B cell (primary cell): Measurements from ENCODE around the gene FAM131C. TPM values are rescaled to one million over a fixed set of nuclear protein-coding genes. Genes with fewer than 3 reads are reported as not detected.
A peak's percentile ranks its signal among the peaks of the same experiment; 100 is the strongest.

Source experiments
- ATAC-seq: fragments of 200-7000 bp; cut with Tn5 transposase; one replicate; pipeline ENCODE4 v1.10.0; 2021; ENCODE audit warnings: low read depth, mild to moderate bottlenecking, moderate number of reproducible peaks, moderate library complexity
- CTCF ChIA-PET: fragments of 350-600 bp; sonication (Branson Sonifier 250); formaldehyde crosslinking; loops from one replicate; lab custom pipeline; 2021; ENCODE audit warnings: antibody characterized with exemption, inconsistent platforms; lab: Charles Lee
- POLR2A ChIA-PET: fragments of 350-600 bp; sonication (Branson Sonifier 250); formaldehyde crosslinking; loops from one replicate; lab custom pipeline; 2021; ENCODE audit warnings: antibody characterized with exemption; lab: Charles Lee
- DNase-seq: peaks from one replicate; pipeline ENCODE4 v3.0.0; 2013
- H2AFZ ChIP-seq: 2 replicates; pipeline ENCODE4 v1.6.1; 2012; ENCODE audit warnings: mild to moderate bottlenecking, low read depth, low read length; ENCODE audit not compliant: insufficient read depth, poor library complexity, severe bottlenecking
- H3K27ac ChIP-seq, 2 donors: 1 replicate in 1 of 2; 2 replicates in 1 of 2; pipeline ENCODE4 v1.5.1; 2012 to 2013; ENCODE audit warnings: low read length in 2 of 2, mild to moderate bottlenecking in 2 of 2, moderate library complexity in 1 of 2
- H3K27me3 ChIP-seq, 4 experiments: fragments of 200-600 bp in 1 of 4; sonication (generic) in 1 of 4; replicated peaks in 1 of 4; 1 replicate in 2 of 4; 2 replicates in 2 of 4; pipeline versions ENCODE4 v1.6.1 to v1.7.0; 2013 to 2016; ENCODE audit warnings: low read length in 3 of 4, mild to moderate bottlenecking in 2 of 4, mixed read lengths in 1 of 4, moderate library complexity in 1 of 4; ENCODE audit not compliant: insufficient read depth in 4 of 4, control insufficient read depth in 3 of 4; ENCODE audit errors: control extremely low read depth in 1 of 4
- H3K36me3 ChIP-seq, 2 experiments: replicated peaks in 1 of 2; 1 replicate in 1 of 2; 2 replicates in 1 of 2; pipeline versions ENCODE4 v1.6.1 to v1.7.1; 2013; ENCODE audit warnings: low read length in 1 of 2; ENCODE audit not compliant: insufficient read depth in 2 of 2, control insufficient read depth in 1 of 2; ENCODE audit errors: control extremely low read depth in 1 of 2, extremely low read depth in 1 of 2
- H3K4me1 ChIP-seq, 2 donors: fragments of 200-600 bp in 1 of 2; sonication (generic) in 1 of 2; 1 replicate in 1 of 2; 2 replicates in 1 of 2; pipeline versions ENCODE4 v1.5.1 to v1.6.1; 2013 to 2017; ENCODE audit warnings: low read length in 2 of 2; ENCODE audit not compliant: control insufficient read depth in 2 of 2, insufficient read depth in 2 of 2
- H3K4me2 ChIP-seq: replicated peaks from 2 replicates; pipeline ENCODE3; 2012; ENCODE audit warnings: mild to moderate bottlenecking, low read depth, low read length; ENCODE audit not compliant: poor library complexity, severe bottlenecking
- H3K4me3 ChIP-seq, 5 experiments: fragments of 200-600 bp in 1 of 5; sonication (generic) in 1 of 5; 1 replicate in 3 of 5; 2 replicates in 2 of 5; pipeline versions ENCODE4 v1.5.1 to v1.7.0; 2011 to 2016; ENCODE audit warnings: low read length in 4 of 5, mild to moderate bottlenecking in 4 of 5, low read depth in 2 of 5, control low read depth in 1 of 5, moderate library complexity in 1 of 5; ENCODE audit not compliant: insufficient read depth in 1 of 5; ENCODE audit errors: control extremely low read depth in 1 of 5, extremely low read depth in 1 of 5
- H3K79me2 ChIP-seq: fragments of 200-600 bp; sonication (generic); one replicate; pipeline ENCODE4 v1.6.0; 2016; ENCODE audit warnings: low read length; ENCODE audit not compliant: control insufficient read depth, insufficient read depth
- H3K9ac ChIP-seq: fragments of 200-600 bp; sonication (generic); 2 replicates; pipeline ENCODE4 v1.6.1; 2017; ENCODE audit warnings: mild to moderate bottlenecking, low read length, moderate library complexity
- H3K9me3 ChIP-seq, 3 donors: one replicate each; pipeline versions ENCODE4 v1.6.1 to v1.7.1; 2013; ENCODE audit warnings: low read length in 2 of 3; ENCODE audit not compliant: control insufficient read depth in 2 of 3, insufficient read depth in 1 of 3; ENCODE audit errors: control extremely low read depth in 1 of 3
- H4K20me1 ChIP-seq: 2 replicates; pipeline ENCODE4 v1.6.0; 2012; ENCODE audit warnings: mild to moderate bottlenecking, low read length; ENCODE audit not compliant: insufficient read depth, control insufficient read depth, poor library complexity, severe bottlenecking
- H3K27ac Mint-ChIP-seq: one replicate; pipeline ENCODE4 v1.8.0; 2021; ENCODE audit warnings: mixed read lengths
- H3K27me3 Mint-ChIP-seq: one replicate; pipeline ENCODE4 v1.8.0; 2021; ENCODE audit warnings: mixed read lengths
- H3K4me1 Mint-ChIP-seq: one replicate; pipeline ENCODE4 v1.8.0; 2021; ENCODE audit warnings: mixed read lengths
- H3K4me3 Mint-ChIP-seq: one replicate; pipeline ENCODE4 v1.8.0; 2021; ENCODE audit warnings: mixed read lengths
- H3K9me3 Mint-ChIP-seq: one replicate; pipeline ENCODE4 v1.8.0; 2022; ENCODE audit warnings: mixed read lengths; ENCODE audit not compliant: insufficient read depth
- EZH2 ChIP-seq: IDR thresholded peaks from 2 replicates; pipeline ENCODE4 v1.6.1; 2012; ENCODE audit warnings: borderline replicate concordance, low read depth, mild to moderate bottlenecking, moderate library complexity, low read length; ENCODE audit not compliant: insufficient read depth, poor library complexity, severe bottlenecking
- WGBS: methylation state at CpG from one replicate; pipeline ENCODE4 v1.1.5; 2013; ENCODE audit warnings: missing lambda C conversion rate; ENCODE audit not compliant: insufficient coverage; 5-methylcytosine and 5-hydroxymethylcytosine counted together
- intact Hi-C: fragments of 100-400 bp; cut with micrococcal nuclease; formaldehyde crosslinking; loops from one replicate; pipeline ENCODE4 v1.10.0; 2022
- polyA plus RNA-seq: library from polyadenylated mRNA; depleted of rRNA; stranded (reverse); fragments of >200 nt; gene quantifications from 2 replicates; pipeline ENCODE4 v1.2.3, GENCODE V29; 2012
- total RNA-seq, 2 donors: library from RNA; stranded (reverse); fragments of 120-200 nt in 1 of 2; gene quantifications; 1 replicate in 1 of 2; 2 replicates in 1 of 2; pipeline versions ENCODE4 v1.2.3 to v1.2.4, GENCODE V29; 2013 to 2022
- TF ChIP-seq, protein P1 (sequence below): fragments of 200-600 bp; IDR thresholded peaks from one replicate; pipeline ENCODE4 v1.8.0; 2022; ENCODE audit warnings: antibody characterized with exemption, mild to moderate bottlenecking

FAM131C gene
- total and polyA plus RNA-seq, 2 donors (not counting 1 experiment from before 2014, with no cell fraction given), result 0.37 TPM; not detected in 1

DNA sequence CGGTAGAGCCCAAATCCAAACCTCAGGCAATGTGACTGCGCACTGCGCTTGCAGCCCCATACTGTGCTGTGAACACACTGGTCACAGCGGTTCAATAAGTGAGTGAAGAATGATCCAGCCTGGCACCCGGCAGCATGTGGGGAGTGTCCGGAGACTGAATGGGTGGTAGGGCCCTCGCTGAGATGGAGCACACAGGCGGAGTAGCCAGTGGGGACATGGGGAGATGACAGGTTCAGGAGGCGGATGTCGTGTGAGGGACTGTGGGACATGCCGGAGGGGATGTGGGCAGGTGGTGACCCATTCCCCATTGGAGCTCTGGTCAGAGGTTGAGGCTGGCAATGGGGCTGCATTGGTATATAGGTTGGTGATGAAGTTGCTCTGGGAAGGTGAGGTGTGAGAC lies 63.8 kb downstream of the FAM131C start:
- Histone ChIP-seq H2AFZ (no peak overlapping the region), H3K4me2 (no peak overlapping the region), H3K9me3 (no peaks in the 10 kb centered on the region), H4K20me1 (no peaks in the 10 kb centered on the region), H3K27ac (no peak overlapping the region), H3K79me2 (no peaks in the 10 kb centered on the region), H3K4me3 (no peak overlapping the region), H3K27me3 (no peaks in the 10 kb centered on the region), H3K9ac (no peak overlapping the region), H3K4me1 (peaks cover 36 to 50% of the 10 kb centered on the region in 2 donors), H3K36me3 (no peaks in the 10 kb centered on the region)
- Mint-ChIP-seq H3K9me3 (no peaks in the 10 kb centered on the region), H3K27me3 (no peaks in the 10 kb centered on the region), H3K4me3 (no peak overlapping the region), H3K4me1 (peaks cover 45% of the 10 kb centered on the region), H3K27ac (peak overlapping the region; percentile 32)
- intact Hi-C loops, result loop anchor here (1.0 to 5.0 kb wide), 5 partner anchors 24 to 207 kb away; no protein-coding TSS in a partner anchor
- TF ChIP-seq, protein P1, sequence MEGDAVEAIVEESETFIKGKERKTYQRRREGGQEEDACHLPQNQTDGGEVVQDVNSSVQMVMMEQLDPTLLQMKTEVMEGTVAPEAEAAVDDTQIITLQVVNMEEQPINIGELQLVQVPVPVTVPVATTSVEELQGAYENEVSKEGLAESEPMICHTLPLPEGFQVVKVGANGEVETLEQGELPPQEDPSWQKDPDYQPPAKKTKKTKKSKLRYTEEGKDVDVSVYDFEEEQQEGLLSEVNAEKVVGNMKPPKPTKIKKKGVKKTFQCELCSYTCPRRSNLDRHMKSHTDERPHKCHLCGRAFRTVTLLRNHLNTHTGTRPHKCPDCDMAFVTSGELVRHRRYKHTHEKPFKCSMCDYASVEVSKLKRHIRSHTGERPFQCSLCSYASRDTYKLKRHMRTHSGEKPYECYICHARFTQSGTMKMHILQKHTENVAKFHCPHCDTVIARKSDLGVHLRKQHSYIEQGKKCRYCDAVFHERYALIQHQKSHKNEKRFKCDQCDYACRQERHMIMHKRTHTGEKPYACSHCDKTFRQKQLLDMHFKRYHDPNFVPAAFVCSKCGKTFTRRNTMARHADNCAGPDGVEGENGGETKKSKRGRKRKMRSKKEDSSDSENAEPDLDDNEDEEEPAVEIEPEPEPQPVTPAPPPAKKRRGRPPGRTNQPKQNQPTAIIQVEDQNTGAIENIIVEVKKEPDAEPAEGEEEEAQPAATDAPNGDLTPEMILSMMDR, result no peak
- TF ChIP-seq EZH2, result no peak
- WGBS, result 98% methylated on average over 11 of the region's 11 CpGs
- ATAC-seq (no peak), DNase-seq (no peak)
- CTCF ChIA-PET, result interaction anchor here (0.5 to 2.9 kb wide), 19 partner anchors 9 to 206 kb away, joined by 3 to 15 read pairs (median 5); partner anchors contain the start of genes FAM131C, HSPB7 and ZBTB17
- POLR2A ChIA-PET, result no interaction called here

DNA sequence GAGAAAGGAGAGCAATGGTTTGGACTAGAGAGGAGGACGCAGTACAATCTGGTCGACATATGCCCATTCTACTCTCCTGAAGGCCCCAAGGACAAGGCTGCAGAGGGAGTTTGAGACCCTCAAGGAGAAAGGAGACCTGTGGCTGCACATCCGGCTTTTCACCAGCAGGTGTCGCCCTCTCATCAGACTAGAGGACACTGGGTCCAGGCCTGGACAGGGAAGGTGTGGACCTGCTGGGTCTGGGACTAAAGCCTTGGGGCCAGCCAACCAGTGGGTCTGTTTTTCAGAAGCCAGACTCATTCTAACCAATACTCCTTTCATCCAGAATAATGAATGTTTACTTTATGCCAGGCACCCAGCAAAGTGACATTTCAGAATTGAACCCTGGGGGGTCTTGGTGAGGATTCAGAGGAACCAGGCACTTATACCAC lies 64.4 kb downstream of the FAM131C start:
- Histone ChIP-seq H3K27me3 (no peaks in the 10 kb centered on the region), H3K9me3 (no peaks in the 10 kb centered on the region), H3K79me2 (no peaks in the 10 kb centered on the region), H3K36me3 (no peaks in the 10 kb centered on the region), H3K9ac (no peak overlapping the region), H4K20me1 (no peaks in the 10 kb centered on the region), H3K4me3 (no peak overlapping the region), H3K4me2 (no peak overlapping the region), H3K4me1 (peaks cover 30 to 46% of the 10 kb centered on the region in 2 donors), H2AFZ (no peak overlapping the region), H3K27ac (no peak overlapping the region)
- peak; percentile 48 for ATAC-seq
- no peak overlapping the region for H3K27ac Mint-ChIP-seq
- no peaks in the 10 kb centered on the region for H3K9me3 Mint-ChIP-seq
- peak; percentile 79 for DNase-seq
- H3K27me3 Mint-ChIP-seq, result no peaks in the 10 kb centered on the region
- no peak overlapping the region for H3K4me3 Mint-ChIP-seq
- no peak for TF ChIP-seq EZH2
- TF ChIP-seq, protein P1, result peak; percentile 99
- intact Hi-C loops, result loop anchor here (1.0 to 5.0 kb wide), 5 partner anchors 24 to 207 kb away; no protein-coding TSS in a partner anchor
- WGBS, result 0% methylated on average over 4 of the region's 4 CpGs
- ChIA-PET POLR2A (interaction anchor here (0.6 kb wide), 1 partner anchor 173 kb away, joined by 4 read pairs; no protein-coding TSS in a partner anchor), CTCF (interaction anchor here (0.5 to 2.9 kb wide), 18 partner anchors 9 to 192 kb away, joined by 3 to 20 read pairs (median 5); partner anchors contain the start of genes FAM131C, HSPB7 and ZBTB17)
- H3K4me1 Mint-ChIP-seq, result peaks cover 40% of the 10 kb centered on the region
